Stimulated activated CD8-positive, alpha-beta memory T cell treated with anti-CD3 and anti-CD28 coated beads, Interleukin-4, amount 100 ng/mL, for 1 hour (primary cell): ENCODE results near the gene VSTM2B.
"Not testable (repeated sequence)": the region's sequence is repeated elsewhere in the genome, so short reads cannot be mapped to it uniquely, and the experiment has no call there.

Experiments used
- DNase-seq, 2 donors: peaks; one replicate each; pipeline ENCODE4 v3.0.0-alpha.2; 2020; ENCODE audit warnings: low read depth in 2 of 2, low spot score in 1 of 2

Gene VSTM2B

DNA sequence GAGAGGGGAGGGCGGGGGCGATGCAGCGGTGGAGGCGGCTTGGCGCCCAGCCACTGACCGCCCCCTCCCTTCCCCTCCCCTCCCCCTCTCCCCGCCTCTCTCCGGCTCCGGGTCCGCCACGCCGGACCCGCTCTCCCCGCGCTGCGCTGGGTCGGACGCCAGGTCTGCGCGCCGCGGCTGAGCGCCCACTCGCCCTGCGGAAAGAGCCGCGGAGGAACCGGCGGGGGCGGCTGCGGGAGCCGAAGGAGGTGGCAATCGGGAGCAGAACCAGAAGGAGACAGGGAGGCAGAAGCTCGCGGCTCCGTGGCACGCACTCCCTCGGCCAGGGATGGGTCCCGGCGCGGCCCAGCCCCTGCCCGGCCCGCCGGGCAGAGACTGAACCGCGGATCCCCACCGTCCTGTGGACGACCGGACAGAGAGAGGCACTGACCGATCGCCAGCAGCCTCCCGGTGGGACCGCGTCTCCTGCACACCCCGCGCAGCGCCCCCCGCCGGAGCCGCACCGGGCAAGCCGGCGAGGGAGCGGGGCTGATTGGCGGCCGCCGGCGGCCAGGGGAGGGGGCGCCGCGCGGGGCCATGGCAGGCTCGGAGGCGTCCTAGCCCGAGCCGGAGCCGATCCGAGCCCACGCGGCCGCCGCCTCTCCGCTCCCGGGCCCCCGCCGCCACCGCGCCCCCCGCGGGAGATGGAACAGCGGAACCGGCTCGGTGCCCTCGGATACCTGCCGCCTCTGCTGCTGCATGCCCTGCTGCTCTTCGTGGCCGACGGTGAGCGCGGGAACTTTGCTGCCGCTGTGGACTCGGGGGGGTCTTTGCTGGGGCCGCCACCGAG is at the start of gene VSTM2B:
Gene VSTM2B (plus strand): TSS at position 94 of the 829 bp plus-strand sequence. CDS start 590 bp downstream, at position 684.
- DNase-seq = no peak

GRCh38 chr19:29476528-29476927 is 49.3 kb upstream of the VSTM2B start:
- DNase-seq = no peak

GRCh38 chr19:29477831-29478577 is 47.8 kb upstream of the VSTM2B start:
- no peak for DNase-seq

DNA sequence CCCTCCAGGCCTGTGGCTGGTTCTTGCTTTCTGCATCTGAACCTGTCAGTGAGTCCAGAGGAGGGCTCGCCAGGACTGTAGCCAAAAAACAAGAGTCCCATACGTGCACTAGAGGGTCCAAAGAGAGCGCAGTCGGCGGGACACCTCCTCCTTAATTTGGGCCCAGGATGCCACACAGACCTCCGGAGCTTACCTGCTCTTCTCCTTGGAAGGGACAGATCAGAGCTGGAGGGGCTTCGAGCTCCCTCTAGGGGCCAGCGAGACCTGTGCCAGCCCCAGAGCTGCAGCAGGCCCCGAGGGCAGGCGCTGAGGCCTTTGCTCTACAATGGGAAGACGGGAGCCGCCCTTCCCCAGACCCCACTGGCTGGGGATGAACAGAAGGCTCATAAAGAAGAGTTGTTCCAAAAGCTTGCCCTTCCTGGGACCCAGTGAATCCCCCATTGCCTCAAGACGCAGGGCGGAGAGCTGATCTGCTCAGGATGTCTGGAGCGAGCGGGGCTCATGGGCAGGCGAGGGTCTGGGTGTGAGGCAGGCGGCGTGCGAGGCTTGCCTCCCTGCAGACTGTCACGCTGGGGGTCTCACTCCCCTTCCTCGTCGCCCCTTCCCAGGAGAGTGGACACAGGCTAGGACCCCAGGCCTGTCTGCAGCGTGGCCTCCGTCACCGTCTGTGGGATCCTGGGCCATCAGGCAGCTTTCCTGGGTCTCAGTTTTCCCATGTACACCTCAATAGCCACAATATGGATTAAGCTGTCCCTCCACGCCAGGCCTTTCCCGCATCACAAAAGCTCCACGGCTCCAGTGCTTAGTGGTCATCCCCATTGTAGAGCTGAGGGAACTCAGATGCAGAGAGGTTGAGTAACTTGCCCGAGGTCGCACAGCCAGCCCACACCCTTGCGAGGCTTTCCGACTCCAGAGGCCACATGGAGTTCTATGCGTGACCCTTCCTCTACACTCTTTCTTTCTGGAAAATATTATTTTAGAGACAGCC is 46.9 kb upstream of the VSTM2B start:
- no peak for DNase-seq

DNA sequence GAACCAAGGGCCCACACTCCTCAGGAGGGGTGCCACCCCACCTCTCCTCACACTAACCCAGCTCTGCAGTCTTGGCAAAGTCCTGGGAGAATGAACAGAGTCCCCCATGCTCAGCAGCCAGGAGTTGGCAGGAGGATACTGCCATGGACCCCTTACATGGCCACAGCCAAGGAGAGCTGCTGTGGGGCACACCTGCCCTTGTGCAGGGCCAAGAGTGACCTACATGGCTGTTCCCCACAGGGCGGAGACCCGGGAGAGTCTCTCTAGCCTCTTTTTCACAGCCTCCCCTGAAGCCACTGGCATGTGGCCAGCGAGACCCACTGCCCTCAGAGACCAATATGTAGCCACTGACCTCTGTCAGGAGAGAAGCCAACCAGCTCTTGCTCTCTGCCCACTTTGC is 45.9 kb upstream of the VSTM2B start:
- no peak for DNase-seq

DNA sequence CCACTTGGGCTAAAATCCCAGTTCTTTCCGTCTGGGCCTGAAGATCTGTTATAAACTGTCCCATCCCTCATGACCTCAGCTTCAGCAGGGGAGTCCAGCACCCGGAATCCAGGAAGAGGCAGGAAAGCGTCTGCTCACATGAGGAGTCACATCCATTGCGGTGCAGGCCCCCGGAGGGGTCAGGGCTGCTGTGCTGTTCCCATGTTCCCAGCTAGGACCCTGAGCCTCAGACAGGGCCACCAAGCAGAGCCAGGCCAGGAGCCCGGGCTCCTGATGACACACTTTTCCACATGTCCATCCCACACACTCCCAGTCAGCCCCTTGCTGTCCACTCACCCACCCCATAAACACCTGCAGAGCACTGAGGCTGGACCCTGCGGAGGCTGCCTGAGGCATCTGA is 45.3 kb upstream of the VSTM2B start:
- DNase-seq = no peak

- DNase-seq = no peak
These were observed 42.7 kb upstream of the VSTM2B start for GRCh38 chr19:29482855-29483640.

DNA sequence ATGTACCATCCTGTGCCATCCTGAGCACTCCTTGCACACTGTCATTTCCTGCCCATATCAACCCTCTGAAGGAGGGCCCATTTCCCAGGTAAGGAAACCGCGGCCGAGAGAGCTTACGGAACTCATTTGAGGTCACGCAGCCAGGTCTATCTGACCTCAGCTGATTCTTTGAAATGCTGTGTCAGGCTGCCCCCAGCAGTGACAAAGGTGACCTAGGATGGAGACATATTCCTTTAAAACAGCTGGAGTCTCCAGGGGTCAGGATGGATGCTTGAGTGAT is 42.2 kb upstream of the VSTM2B start:
- DNase-seq = no peak

DNA sequence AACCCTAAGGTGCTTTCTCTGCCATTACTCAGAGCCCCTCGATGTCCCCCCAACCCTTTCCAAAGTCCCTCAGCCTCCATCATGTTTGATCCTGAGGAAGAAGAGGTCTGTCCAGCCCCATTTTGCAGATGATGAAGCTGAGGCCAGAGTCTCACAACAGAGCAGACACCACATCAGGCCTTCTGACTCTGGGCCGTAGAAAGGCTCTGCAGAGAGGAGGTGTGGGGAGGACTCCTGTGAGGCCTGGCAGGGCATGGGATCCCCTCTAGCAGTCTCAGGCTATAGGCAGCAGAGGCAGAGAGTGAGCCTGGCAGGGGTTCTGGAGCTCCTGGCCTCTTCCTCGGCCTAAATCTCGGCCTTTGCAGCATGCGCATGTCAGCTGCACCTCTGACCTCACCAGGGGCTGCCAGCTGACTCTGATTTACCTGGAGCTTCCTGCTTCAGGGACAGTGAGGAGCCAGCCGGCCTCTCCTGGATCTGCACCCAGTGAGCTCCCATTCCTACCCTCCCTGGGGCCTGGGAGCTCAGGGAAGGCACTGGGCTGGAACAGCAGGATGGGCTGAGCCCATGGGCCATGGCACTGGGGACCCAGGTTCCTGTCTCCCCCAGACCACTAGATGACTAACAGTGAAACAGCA is 41.7 kb upstream of the VSTM2B start:
- DNase-seq = no peak

DNA sequence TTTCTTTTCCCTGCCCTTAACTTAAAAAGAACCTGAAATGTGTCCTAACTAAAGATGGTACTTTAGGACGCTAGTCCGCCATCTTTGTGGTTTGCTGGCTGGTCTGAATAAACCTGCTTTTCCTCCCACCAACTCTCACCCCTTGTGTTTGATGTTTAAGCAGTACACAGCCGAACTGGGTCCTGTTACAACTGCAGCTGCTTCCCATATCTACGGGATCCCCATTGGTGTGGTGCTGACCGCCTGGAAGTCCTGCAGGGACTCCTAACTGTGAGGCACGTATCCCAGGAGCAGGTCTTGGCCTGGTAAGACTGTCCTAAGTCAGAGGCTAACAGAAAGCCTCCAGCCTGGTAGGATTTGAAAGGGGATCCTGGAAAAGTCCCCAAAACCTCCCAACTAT is 40.9 kb upstream of the VSTM2B start:
- no peak for DNase-seq

DNA sequence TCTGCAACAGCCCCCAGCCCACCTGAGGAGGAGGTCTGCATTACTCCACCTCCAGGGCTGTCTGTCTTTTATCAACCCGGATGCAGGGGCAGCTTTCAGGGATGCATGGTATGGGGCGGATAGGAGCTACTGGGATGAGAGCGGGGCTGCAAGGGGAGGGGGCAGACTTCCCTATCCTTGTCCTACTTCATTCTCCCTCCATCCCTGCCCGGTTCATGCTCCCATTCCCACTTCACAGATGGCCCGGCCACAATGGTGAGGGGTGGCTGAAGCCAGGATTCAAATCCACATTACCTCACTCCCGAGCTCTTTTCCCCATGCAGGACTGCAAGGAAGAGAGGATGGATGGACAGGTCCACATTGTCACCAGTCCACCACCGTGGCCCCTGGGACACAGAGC is 40.5 kb upstream of the VSTM2B start:
- DNase-seq = no peak

DNA sequence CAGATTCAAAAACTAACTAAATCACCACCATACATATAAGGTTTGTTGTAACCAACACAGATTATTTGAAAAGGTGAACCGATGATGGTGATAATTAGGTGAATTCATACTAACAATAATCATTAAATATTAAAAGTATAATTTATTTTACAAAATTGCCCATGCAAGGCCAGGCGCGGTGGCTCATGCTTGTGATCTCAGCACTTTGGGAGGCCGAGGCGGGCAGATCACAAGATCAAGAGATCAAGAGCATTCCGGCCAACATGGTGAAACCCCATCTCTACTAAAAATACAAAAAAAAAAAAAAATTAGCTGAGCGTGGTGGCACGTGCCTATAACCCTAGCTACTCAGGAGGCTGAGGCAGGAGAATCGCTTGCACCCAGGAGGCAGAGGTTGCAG is 38.8 kb upstream of the VSTM2B start:
- not testable (repeated sequence) for DNase-seq

GRCh38 chr19:29487432-29487831 is 38.4 kb upstream of the VSTM2B start:
- no peak for DNase-seq

GRCh38 chr19:29488316-29488715 is 37.5 kb upstream of the VSTM2B start:
- DNase-seq = no peak

DNA sequence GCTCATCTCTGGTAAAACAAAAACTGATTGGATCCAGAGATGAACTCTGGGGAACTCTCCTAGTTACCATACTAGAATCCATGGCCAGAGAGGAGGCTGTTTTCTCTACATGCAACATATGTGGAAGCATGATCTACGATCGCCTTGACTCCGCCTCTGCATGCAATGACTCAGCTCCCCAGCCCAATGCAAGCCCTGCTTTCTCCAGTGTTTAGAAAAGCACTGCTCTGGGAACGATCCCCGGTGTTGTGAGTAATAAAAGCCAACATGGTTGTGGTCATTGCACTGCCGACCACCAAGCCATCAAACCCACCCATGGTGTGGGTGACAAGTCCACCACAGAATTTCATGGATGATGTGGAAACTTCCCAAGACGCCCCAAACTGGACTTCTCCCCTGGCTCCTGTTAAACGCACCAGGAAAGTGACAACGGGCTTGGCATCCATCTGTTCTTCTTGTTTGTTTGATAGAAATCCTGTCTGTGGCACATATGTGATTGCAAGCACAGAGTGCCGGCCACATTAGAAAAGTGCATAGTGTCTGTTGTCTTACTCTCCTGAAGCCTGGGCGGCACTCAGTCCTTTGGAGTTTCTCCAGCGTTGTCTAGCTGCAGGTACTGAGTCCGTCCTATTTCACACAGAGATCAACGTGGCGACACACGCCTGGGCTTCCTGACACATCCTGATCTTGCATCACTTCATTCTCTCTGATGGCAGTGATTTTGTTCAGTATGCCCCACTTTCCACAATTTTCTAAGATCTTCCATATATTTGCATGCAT is 36.4 kb upstream of the VSTM2B start:
- DNase-seq = no peak

DNA sequence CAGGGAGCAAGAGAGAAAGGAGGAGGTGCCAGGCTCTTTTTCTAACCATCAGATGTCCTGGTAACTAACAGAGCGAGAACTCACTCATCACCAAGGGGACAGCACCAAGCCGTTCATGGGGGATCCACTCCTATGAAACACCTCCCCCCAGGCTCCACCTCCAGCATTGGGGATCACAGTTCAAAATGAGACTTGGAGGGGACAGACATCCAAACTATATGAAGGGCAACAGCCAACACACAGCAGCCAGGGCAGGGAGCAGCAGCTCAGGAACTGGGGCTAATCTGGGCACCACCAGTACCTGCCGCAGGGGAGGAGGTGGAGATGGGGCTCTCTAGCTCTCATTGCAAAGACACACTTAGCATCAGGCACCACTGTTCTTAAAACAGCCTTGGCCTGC is 34.3 kb upstream of the VSTM2B start:
- no peak for DNase-seq

GRCh38 chr19:29491995-29492577 is 33.7 kb upstream of the VSTM2B start:
- DNase-seq = no peak

DNA sequence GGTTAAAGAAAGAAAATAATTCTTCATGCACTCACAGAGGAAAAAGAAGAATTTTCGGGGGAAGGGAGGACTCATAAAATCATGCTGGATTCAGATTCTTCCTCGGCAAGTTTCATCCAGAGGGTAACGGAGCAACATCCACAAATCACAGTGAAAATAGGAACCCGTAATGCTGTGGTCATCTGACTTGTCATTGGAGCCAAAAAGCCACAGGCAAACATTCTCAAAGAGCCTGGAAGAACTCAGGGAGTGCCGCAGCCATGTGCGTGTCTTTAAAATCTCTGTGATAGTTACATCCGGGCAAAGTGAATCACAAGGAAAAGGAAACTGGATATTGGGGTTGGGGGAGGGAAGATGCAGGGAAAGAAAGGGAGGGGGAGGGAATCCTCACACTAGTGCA is 33.0 kb upstream of the VSTM2B start:
- no peak for DNase-seq

DNA sequence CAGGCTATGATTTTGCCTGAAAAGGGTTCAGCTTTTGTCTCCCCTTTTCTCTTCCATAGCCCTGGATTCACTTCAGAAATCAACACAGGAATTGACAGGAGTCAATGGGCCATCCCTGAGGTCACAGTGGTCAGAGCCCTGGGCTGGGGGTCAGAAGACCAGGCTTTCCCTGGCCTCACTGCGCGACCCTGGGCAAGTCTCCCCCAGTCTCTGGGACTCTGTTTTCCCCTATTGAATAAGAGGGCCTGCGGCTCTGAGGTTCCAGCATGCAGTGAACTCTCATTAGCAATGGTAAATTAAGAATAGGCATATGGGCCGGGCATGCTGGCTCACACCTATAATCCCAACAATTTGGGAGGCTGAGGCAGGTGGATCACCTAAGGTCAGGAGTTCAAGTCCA is 30.7 kb upstream of the VSTM2B start:
- DNase-seq = no peak
